PC-3 (cell line): ENCODE data around the gene ART4. TPM values are rescaled to one million over a fixed set of nuclear protein-coding genes. Genes with fewer than 3 reads are reported as not detected.

Experiments
- ATAC-seq: fragments of 200-7000 bp; cut with Tn5 transposase; 2 replicates; pipeline ENCODE4 v1.9.1; 2020; ENCODE audit warnings: mild to moderate bottlenecking, moderate library complexity
- BruUV-seq: library from RNA; stranded (reverse); fragments of 400-500 nt; replicated peaks from 2 replicates; lab custom pipeline; 2021; lab: Mats Ljungman, UMichigan
- CTCF ChIA-PET: fragments of 300-600 bp; sonication (Branson Sonifier 250); formaldehyde crosslinking; loops from one replicate; lab custom pipeline; 2022; ENCODE audit warnings: antibody characterized with exemption; lab: Charles Lee
- POLR2A ChIA-PET: fragments of 300-600 bp; sonication (Branson Sonifier 250); formaldehyde crosslinking; loops from one replicate; lab custom pipeline; 2022; ENCODE audit warnings: antibody characterized with exemption; ENCODE audit not compliant: unreplicated experiment; lab: Charles Lee
- DNase-seq: peaks from one replicate; pipeline ENCODE4 v3.0.0-alpha.2; 2015
- H2AFZ ChIP-seq: fragments of 300-600 bp; sonication (generic); 2 replicates; pipeline ENCODE4 v1.6.0; 2016; ENCODE audit warnings: antibody characterized with exemption, low read length
- H3F3A ChIP-seq: fragments of 300-600 bp; sonication (generic); one replicate; pipeline ENCODE4 v1.6.0; 2017; ENCODE audit warnings: antibody characterized with exemption, low read length, control low read depth, mild to moderate bottlenecking; ENCODE audit not compliant: unreplicated experiment
- H3K27ac ChIP-seq: fragments of 300-600 bp; sonication (generic); 2 replicates; pipeline ENCODE4 v1.5.1; 2016; ENCODE audit warnings: mild to moderate bottlenecking, low read length
- H3K27me3 ChIP-seq: fragments of 300-600 bp; sonication (generic); 2 replicates; pipeline ENCODE4 v1.6.1; 2016; ENCODE audit warnings: low read length, mixed read lengths
- H3K36me3 ChIP-seq: fragments of 300-600 bp; sonication (generic); 2 replicates; pipeline ENCODE4 v1.6.1; 2016; ENCODE audit warnings: low read depth, mixed run types, low read length, mixed read lengths
- H3K4me1 ChIP-seq: fragments of 300-600 bp; sonication (generic); 2 replicates; pipeline ENCODE4 v1.5.1; 2016; ENCODE audit warnings: low read length; ENCODE audit not compliant: insufficient read depth
- H3K4me2 ChIP-seq: fragments of 300-600 bp; sonication (generic); 2 replicates; pipeline ENCODE4 v1.6.0; 2016; ENCODE audit warnings: low read length
- H3K4me3 ChIP-seq: fragments of 300-600 bp; sonication (generic); 2 replicates; pipeline ENCODE4 v1.5.1; 2016; ENCODE audit warnings: mild to moderate bottlenecking, low read length, mixed read lengths
- H3K79me2 ChIP-seq: fragments of 300-600 bp; sonication (generic); 2 replicates; pipeline ENCODE4 v1.6.1; 2017; ENCODE audit warnings: low read length, mixed read lengths
- H3K9ac ChIP-seq: fragments of 300-600 bp; sonication (generic); 2 replicates; pipeline ENCODE4 v1.6.0; 2016; ENCODE audit warnings: mild to moderate bottlenecking, low read length
- H3K9me2 ChIP-seq: fragments of 300-600 bp; sonication (generic); replicated peaks from 2 replicates; pipeline ENCODE4 v1.6.1; 2016; ENCODE audit warnings: mixed run types, low read length, mixed read lengths
- H3K9me3 ChIP-seq: fragments of 300-600 bp; sonication (generic); 2 replicates; pipeline ENCODE4 v1.6.1; 2016; ENCODE audit warnings: low read length, mixed read lengths
- H4K20me1 ChIP-seq: fragments of 300-600 bp; sonication (generic); 2 replicates; pipeline ENCODE4 v1.6.1; 2016; ENCODE audit warnings: low read length, mixed read lengths
- EZH2 ChIP-seq: fragments of 300-600 bp; sonication (generic); IDR thresholded peaks from one replicate; pipeline ENCODE4 v1.6.1; 2017; ENCODE audit warnings: antibody characterized with exemption, mild to moderate bottlenecking, low read length; ENCODE audit not compliant: unreplicated experiment
- EZH2phosphoT487 ChIP-seq: fragments of 300-600 bp; sonication (generic); IDR thresholded peaks from 2 replicates; pipeline ENCODE4 v1.6.1; 2018; ENCODE audit warnings: mild to moderate bottlenecking, antibody characterized with exemption, low read length, borderline replicate concordance
- intact Hi-C: fragments of 100-400 bp; cut with micrococcal nuclease; formaldehyde crosslinking; loops from 2 replicates; pipeline ENCODE4 v1.9.0; 2023
- total RNA-seq: library from RNA; depleted of rRNA; stranded (reverse); fragments of >200 nt; gene quantifications from 2 replicates; pipeline ENCODE4 v1.2.3, GENCODE V29; 2014
- TF ChIP-seq, protein P1 (sequence below): fragments of 300-600 bp; sonication (generic); conservative IDR thresholded peaks from 2 replicates; pipeline ENCODE4 v1.5.1; 2017; ENCODE audit warnings: antibody characterized with exemption, low read depth, mild to moderate bottlenecking, low read length

Gene ART4
- total RNA-seq, 1 experiment from 2014 or later: not detected

DNA sequence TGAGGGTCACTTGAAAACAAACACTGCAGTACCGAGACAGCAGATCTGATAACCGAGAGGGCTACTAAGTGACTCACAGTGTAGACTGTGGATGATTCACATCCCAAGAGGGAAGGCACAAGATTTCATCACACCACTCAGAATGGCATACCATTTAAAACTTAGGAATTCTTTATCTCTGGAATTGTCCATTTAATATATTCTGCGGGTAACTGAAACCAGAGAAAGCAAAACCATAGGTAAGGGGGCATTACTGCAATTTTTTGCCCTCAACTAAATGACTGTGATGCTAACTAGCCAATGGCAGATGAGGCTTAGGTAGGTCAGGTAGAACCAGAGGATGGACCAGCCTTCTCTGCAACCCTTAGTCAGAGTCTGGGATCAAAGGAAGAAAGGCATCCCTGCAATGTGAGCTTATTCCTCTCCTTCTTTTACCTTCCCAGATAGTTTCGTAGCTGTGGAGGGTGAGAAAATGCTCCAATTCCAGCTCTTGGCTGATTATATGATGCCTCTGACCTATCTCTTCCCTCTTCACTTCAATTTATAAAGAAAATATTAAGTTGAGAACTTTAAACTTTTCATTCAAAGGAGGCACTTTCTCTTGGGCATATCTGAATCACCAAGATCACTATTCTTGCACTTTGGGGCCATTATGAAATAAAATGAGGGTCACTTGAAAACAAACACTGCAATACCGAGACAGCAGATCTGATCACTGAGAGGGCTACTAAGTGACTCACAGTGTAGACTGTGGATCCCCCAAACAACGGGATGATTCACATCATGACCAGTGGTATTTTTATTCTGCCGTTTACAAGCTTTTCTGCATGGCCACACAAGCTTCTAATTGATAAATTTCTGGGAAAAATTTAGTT is 6.8 kb downstream of the ART4 start:
- peak overlapping the region; percentile 84 for H3K27ac ChIP-seq

DNA sequence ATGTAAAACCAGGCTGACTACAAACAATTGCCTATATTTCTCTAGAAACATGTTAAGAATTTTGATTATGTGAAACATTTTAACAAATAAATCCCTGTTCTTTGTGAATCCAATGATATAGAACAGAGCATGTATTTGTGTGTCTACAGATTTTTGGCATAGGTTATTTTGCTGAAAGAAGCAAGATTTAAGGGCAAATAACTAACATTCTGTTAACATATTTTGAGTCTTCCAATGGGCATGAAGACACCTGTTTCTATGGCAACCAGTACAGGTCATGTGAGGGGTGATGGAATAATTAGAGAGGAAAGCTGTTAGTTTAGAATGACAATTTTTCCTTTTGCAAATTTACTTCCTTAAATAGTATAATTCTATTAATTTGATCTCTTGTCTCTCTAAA is 8.8 kb downstream of the ART4 start:
- no peak for DNase-seq
- no peaks in the 10 kb centered on the region for H3K9me2 ChIP-seq
- no peaks in the 10 kb centered on the region for H3K9me3 ChIP-seq
- no peak for ATAC-seq
- no peak overlapping the region for H3K9ac ChIP-seq
- ChIA-PET CTCF (no interaction called here), POLR2A (no interaction called here)
- no peaks in the 10 kb centered on the region for H3K36me3 ChIP-seq
- H3K27me3 ChIP-seq: no peaks in the 10 kb centered on the region
- no peak overlapping the region for H3K4me2 ChIP-seq
- peaks cover 5% of the 10 kb centered on the region for H3F3A ChIP-seq
- BruUV-seq: no TSS peak
- no peaks in the 10 kb centered on the region for H3K79me2 ChIP-seq
- H3K27ac ChIP-seq: no peak overlapping the region
- H3K4me3 ChIP-seq: no peak overlapping the region
- no peaks in the 10 kb centered on the region for H4K20me1 ChIP-seq
- TF ChIP-seq, protein P1, sequence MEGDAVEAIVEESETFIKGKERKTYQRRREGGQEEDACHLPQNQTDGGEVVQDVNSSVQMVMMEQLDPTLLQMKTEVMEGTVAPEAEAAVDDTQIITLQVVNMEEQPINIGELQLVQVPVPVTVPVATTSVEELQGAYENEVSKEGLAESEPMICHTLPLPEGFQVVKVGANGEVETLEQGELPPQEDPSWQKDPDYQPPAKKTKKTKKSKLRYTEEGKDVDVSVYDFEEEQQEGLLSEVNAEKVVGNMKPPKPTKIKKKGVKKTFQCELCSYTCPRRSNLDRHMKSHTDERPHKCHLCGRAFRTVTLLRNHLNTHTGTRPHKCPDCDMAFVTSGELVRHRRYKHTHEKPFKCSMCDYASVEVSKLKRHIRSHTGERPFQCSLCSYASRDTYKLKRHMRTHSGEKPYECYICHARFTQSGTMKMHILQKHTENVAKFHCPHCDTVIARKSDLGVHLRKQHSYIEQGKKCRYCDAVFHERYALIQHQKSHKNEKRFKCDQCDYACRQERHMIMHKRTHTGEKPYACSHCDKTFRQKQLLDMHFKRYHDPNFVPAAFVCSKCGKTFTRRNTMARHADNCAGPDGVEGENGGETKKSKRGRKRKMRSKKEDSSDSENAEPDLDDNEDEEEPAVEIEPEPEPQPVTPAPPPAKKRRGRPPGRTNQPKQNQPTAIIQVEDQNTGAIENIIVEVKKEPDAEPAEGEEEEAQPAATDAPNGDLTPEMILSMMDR: no peak
- no peak for TF ChIP-seq EZH2phosphoT487
- TF ChIP-seq EZH2: no peak
- peaks cover 24% of the 10 kb centered on the region for H3K4me1 ChIP-seq
- intact Hi-C loops: no loop called here
- no peak overlapping the region for H2AFZ ChIP-seq

More for the DNA sequence above, 6.8 kb downstream of the ART4 start:
- H3K27me3 ChIP-seq: no peaks in the 10 kb centered on the region
- POLR2A ChIA-PET: no interaction called here
- TF ChIP-seq EZH2 (no peak), EZH2phosphoT487 (no peak)
- TF ChIP-seq, protein P1: no peak
- no peaks in the 10 kb centered on the region for H3K9me3 ChIP-seq
- no peaks in the 10 kb centered on the region for H4K20me1 ChIP-seq
- intact Hi-C loops: no loop called here
- H3K4me1 ChIP-seq: peaks cover 28% of the 10 kb centered on the region
- peaks cover 5% of the 10 kb centered on the region for H3F3A ChIP-seq
- CTCF ChIA-PET: no interaction called here
- ATAC-seq: peak; percentile 97
- peak overlapping the region; percentile 71 for H3K4me2 ChIP-seq
- DNase-seq: peak; percentile 79
- no peak overlapping the region; the same call in 1 of the 2 replicates for H2AFZ ChIP-seq
- no TSS peak for BruUV-seq
- H3K79me2 ChIP-seq: no peaks in the 10 kb centered on the region
- no peaks in the 10 kb centered on the region for H3K36me3 ChIP-seq
- H3K4me3 ChIP-seq: peak overlapping the region; percentile 39; the same call in 1 of the 2 replicates
- 0 out of 2 replicates have a peak overlapping the region, but pooled peaks have one; percentile 9 for H3K9ac ChIP-seq
- no peaks in the 10 kb centered on the region for H3K9me2 ChIP-seq

DNA sequence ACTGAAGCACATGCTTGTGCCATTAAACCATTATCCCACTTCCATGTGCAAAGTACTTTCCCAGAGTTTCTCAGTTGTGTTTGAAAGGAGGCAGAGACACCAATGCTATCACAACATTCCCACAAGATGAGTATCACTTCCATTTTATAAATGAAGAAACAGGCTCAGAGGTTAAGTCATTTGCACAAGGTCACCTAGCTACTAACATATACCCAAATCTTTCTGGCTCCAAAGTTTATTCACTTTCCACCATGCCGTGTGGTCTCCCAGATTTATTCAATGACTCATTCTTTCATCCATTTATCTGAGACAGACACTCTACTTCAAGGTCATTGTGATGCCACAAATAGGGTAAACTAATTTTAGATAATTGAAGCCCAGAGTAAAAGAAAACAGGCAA is 9.4 kb downstream of the ART4 start:
- Histone ChIP-seq H2AFZ (no peak overlapping the region), H3K4me3 (no peak overlapping the region), H4K20me1 (no peaks in the 10 kb centered on the region), H3K4me1 (peaks cover 24% of the 10 kb centered on the region), H3F3A (peaks cover 5% of the 10 kb centered on the region), H3K9me3 (no peaks in the 10 kb centered on the region), H3K9me2 (no peaks in the 10 kb centered on the region), H3K4me2 (no peak overlapping the region), H3K79me2 (no peaks in the 10 kb centered on the region), H3K9ac (no peak overlapping the region), H3K27ac (no peak overlapping the region), H3K36me3 (no peaks in the 10 kb centered on the region), H3K27me3 (no peaks in the 10 kb centered on the region)
- ATAC-seq: no peak
- TF ChIP-seq EZH2: no peak
- TF ChIP-seq, protein P1: no peak
- intact Hi-C loops: no loop called here
- POLR2A ChIA-PET: no interaction called here
- CTCF ChIA-PET: no interaction called here
- no peak for DNase-seq
- no TSS peak for BruUV-seq
